Right renal pelvis (tissue), 4 donors: ENCODE data around the gene OGA. TPM values are rescaled to one million over a fixed set of nuclear protein-coding genes. Genes with fewer than 3 reads are reported as not detected.
"Not testable (repeated sequence)": the region's sequence is repeated elsewhere in the genome, so short reads cannot be mapped to it uniquely, and the experiment has no call there.

Experiments used
- DNase-seq, 4 donors: peaks; one replicate each; pipeline ENCODE4 v3.0.0-alpha.2; 2013; ENCODE audit warnings: low read depth in 4 of 4, low spot score in 3 of 4, missing footprints in 1 of 4
- polyA plus RNA-seq, 4 donors: library from polyadenylated mRNA; unstranded; fragments of 120-200 nt; gene quantifications; one replicate each; pipeline ENCODE4 v1.2.1, GENCODE V29; 2013; ENCODE audit not compliant: insufficient read length in 4 of 4

Gene OGA
- polyA plus RNA-seq, 4 donors = 124 to 155 (median 144) TPM

DNA sequence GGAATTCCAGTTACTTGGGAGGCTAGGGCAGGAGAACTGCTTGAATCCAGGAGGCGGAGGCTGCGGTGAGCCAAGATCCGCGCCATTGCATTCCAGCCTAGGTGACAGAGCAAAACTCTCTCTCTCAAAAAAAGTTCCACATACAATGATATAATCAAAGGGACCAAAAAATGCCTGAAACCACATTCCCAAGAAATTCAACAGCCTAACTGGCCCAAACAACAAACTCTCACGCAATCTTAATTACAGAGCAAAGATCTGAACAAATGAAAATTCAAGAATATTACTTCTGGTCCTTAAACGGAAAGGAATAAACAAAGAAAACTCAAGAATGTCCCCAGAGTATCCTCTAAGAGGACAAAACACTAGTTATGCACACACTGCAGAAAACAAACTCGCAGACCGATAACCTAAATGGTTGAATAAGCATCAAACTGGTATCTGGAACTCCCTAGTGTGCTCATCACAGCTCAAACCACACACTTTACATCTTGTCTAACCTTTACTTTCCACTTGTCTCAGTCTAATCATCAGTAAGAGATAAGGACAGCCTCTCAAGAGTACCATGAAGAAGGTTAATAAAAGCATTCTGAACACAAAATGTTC is 3.7 kb downstream of the OGA start:
- no peak for DNase-seq

DNA sequence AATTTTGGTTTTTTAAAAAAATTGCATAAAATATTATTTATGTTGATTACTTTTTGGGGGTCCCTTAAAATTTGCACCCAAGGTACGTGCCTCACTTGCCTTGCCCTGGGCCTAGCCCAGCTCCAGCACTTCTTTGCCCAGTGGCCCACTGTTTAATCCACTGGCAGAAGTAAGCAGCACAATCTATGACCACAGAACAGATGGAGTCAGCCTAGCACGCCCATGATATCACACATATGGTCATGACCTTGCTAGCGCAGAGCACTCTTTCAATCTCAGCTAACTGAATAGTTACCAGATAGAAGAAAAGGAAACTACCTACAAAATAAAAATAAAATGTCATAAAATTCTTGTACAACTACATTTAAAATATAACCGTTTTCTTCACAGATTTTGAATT is 5.6 kb downstream of the OGA start:
- no peak for DNase-seq

DNA sequence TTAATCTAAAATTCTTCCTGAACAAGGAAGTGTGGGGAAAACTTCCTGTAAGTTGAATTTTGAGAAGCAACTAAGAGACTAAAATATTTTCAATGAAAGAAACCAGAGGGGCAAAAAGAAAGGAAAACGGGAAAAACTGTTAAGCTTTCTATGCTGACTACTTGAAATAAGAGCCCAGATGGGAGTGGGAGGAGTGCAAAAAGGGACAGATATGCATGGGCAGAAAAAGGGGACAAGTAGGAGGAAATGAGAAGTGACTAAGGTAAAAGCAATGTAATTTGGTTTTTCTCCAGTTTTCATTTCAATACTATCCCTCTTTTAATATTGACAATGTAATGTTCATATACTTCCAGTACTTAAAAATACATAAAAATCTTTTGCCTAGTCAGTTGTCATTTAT is 11.1 kb downstream of the OGA start:
- no peak for DNase-seq

DNA sequence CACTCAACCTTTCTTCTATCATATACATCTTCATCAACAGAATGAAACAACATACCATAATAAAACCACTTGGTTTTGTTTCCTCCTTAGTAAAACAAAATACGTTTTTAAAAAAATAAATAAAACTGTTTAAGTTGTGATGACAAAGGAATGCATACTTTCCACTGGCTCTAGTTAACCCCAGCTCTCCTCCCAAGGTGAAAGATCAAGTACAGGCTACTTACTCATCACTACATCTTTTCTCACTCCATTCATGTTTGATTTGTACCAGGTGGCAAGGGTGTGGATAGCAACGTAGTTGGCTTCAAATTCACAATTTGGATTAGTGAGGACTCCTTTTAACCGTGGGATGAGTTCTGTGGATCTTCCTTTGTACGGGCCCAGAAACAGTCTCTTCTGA is 14.7 kb downstream of the OGA start:
- DNase-seq = no peak

DNA sequence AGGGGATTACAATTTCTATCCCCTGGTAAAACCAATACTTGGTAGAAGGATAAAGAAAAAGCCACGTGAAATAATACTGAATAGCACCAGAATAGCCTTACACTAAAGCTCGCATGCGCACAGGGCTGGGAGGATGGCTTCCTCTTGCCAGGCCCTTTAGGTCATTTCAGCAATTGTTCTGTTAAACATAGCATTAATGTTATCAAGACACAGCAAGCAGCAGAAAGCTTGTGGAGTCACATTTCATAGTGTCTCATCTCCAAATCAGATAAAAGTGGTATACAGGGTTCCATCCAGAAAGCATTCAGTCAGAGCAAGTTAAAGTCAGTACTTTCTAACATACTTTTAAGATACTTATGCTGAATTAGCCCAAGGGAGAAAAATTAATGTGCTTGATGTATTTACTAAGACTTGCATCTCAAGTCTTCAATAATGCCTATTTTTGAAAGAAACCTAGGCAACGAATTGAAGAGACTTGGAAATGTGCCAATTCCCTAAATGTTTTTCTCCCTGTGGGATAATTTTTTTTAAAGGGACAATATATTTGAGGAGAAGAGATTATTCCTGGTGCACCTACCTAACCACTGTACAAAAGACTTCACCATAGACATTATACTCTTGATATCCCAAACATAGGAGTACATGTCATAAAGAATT is 20.7 kb downstream of the OGA start:
- DNase-seq = no peak

DNA sequence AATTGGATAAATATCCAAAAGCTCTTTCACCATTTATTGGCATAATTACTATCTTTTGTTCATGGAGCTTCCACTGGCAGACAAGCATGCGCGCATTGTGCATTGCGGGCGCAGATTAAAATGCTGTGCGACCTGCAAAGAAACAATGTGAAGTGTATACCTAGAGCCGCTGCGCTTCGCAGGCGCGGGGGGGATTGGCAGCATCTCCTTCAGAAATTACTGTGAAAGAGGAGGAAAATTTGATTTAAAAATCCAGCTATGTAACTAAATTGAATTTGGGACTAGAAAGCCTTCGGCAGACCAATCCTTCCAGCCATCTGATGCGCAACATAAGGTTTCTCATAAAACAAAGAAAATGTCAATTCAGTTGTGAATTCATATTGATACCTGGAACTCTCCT is 24.7 kb downstream of the OGA start:
- no peak for DNase-seq

DNA sequence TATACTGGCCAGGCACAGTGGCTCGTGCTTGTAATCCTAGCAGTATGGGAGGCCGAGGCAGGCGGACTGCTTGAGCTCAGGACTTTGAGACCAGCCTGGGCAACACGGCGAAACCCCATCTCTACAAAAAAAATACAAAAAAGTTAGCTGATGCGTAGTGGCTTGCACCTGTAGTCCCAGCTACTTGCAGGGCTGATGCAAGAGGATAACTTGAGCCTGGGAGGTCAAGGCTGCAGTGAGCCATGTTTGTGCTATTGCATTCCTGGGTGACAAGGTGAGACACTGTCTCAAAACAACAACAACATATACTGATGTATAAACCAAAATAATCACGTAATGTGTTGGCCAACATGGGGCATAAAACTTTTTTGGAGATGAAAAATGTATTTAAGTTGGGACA is 28.6 kb downstream of the OGA start:
- no peak for DNase-seq

DNA sequence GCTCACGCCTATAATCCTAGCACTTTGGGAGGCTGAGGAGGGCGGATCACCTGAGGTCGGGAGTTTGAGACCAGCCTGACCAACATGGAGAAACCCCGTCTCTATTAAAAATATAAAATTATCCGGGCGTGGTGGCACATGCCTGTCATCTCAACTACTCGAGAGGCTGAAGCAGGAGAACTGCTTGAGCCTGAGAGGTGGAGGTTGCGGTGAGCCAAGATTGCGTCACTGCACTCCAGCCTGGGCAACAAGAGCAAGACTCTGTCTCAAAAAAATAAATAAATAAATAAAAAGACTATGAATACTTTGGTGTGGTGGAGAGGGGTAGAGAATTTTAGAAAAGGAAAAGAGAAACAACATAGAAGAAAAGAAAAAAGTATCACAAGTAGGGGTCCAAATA is 29.0 kb downstream of the OGA start:
- DNase-seq = not testable (repeated sequence)

DNA sequence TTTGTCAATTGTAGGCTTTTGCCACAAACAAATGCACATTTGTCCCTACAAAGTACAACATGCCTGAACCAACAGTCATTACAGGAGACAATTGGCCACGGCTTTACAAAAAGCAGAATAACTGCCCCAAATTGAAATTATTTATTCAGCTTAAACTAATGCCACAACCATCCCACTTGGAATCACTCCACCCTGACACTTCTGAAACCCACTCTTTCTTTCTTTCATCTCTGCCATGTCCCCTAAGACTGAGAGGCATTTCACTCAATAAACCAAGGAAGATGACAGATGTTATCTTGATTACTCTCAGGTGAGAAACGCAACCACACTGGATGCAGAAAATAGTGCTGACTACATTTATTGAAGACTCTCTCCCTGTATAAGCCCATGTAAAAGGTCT is 32.4 kb downstream of the OGA start:
- no peak for DNase-seq

DNA sequence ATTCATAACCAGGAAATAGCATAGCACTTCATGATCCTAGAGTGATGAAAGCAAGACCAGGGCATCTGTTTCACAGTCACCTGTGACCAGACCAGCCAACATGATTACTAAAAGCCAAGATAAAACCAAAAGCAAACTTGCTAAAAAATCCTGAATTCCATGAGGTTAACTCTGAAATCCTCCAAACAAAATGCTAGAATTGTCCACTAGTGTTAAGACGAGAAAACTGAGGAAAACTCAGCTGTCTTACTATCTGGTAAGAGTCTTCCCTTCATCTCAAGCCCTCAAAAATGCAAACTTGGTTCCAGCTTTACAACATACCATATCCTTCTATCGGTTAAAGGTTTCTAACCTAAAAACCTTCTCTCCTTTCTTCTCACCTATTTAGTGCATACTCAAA is 33.7 kb downstream of the OGA start:
- DNase-seq = no peak

DNA sequence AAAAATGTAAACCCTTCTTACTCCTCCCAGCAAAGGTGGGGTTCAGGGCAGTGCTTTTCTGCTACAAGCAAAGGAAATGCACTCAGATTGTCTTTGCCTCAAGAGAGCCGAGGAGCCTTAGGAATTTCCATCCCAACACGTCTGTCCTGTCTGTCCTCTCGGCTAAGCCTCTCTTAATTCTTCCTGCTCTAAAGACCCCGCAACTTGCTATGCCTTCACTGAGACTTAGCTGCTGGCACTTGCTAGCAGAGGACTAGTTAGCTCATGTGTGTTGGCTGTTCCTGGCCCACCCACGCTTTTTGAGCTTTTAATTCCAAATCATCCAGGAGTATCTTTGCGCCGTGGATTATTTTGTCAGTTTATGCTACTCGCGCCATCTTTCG is 34.5 kb downstream of the OGA start:
- DNase-seq = no peak

DNA sequence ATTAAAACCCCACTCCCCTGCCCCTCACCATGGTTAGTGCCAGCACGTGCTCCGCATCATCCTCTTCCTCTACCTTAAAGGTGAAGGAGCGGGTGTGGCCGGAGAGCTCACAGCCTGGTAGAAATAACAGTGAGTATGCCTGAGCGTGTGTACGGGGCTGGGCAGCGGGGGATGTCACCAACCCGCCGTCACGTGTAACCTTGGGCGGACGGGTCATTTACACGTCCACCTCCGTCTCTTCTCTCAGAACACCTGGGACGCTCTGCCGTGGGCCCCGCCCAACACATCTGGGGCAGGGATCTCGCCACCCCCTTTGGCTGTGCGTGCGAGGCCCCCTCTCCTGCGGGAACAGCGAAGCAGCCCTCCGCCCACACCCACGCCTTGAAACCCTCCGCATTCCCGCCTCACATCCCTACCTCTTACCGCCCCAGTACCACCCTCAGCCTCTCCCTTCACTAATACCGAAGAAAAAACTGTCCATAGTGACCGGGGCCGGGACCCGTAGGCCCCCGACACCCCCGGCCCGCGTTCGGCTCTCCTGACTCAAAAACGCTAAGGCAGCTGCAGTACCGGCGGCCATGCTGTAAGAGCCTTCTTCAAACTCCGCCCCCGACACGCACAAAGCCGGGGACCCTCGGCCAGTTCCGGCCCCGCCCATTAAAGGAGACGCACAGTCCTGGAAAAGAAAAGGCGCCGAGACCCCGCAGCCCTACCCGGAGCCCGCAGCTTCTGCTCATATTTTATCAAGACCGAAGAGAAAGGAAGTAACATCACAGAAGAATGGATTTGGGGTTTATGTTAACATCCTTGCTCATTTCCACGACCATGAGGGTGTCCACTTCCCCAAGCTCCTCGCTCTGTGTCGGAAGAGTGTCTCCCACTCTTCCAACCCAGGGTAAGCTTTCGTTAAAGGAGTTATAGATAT is 35.2 kb downstream of the OGA start, which contains the start of gene NPM3:
Gene NPM3 (minus strand): TSS at position 636 of the 925 bp plus-strand sequence. CDS start 56 bp downstream, at position 580.
- DNase-seq = peak; percentile 60 to 74 (median 68)

DNA sequence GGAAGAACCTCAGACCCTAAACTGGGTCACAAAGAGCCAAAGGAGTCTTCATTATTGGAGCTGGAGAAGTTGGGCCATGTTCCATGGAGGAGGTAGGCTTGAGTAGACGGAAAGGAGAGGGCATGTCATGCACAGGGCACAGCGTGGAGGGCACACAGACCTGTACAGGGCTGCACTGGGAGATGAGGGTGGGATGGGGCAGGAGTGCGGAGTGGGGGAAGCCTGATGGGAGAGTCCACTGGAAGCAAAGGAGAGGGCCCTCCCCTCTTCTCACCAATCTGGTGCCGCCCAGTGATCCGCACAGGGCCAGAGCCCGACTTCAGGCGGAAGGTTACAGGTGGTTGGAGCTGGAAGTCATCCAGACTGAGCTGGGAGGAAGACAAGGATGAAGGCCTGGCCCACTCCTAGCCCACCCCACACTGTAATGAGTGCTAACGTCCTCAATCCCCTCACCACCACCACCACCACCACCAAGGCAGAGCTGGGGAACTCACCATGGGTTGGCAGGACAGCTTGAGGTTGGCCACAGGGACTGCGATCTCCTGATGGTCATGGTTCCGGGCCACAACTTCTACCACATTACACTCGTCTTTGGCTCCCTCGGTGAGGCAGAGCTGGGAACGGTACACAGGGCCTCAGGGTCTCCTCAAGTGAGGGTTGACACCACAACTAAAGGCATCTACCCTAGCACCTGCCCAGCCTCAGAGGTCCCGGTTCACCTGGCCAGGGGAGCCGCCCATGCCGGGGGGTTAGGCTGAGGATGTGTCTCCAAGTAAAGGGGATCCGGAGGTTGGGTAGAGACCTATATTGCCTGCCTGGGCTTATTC is 36.0 kb downstream of the OGA start:
- DNase-seq = no peak

DNA sequence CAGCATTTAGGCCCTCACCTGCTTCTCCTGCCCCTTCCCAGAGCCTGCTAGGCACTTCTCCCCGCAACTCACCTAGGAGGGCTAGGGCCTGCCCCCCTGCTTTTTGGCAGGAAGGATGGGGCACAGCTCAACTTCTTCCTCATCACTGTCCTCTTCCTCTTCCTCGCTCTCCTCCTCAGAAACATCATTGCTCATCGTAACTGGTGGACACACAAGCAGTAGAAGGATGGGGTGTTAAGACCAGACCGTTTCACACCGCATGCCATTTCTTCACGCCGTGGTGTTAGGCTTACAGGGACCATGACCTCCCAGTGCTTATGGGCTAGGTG is 36.6 kb downstream of the OGA start:
- DNase-seq = no peak

DNA sequence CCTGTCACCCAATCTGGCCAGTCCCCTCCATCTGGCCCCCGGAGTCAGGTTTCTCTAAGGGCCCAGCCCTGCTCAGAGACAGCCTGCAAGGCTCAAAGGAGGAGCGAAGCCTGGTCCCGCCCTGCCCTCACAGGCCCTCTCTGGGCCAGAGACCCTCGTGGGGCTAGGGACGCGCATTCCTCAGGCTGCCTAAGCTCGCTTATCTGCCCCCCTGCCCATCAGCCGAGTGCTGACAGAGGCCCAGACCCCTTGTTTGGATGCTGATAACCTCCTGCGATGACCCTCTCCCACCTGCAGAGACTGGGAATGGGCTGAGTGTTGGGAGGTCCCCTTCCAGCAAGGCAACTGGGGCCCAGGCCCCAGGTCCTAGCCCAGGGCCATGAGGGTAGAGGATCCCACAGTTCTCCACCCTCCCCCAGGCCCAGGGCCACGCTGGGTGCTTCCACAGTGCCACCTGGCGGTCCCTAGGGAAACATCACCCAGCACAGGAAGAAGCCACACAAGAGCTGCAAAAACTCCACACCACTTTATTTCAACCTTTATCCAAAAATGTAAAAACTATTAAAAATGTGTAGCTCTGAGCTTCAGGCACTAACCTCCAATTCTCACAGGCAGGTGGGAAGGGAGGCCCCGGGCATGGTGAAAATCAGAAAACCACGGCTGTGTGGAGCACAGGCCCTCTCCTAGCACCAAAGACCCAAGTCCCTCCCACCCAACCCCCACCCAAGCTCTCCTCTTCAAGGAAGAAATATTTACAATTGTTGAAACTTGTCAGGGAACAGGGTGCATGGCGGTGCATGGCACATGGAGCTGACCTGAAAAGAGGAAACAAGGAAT is 37.2 kb downstream of the OGA start:
- DNase-seq = peak in 1 of 4 donors; percentile 63

DNA sequence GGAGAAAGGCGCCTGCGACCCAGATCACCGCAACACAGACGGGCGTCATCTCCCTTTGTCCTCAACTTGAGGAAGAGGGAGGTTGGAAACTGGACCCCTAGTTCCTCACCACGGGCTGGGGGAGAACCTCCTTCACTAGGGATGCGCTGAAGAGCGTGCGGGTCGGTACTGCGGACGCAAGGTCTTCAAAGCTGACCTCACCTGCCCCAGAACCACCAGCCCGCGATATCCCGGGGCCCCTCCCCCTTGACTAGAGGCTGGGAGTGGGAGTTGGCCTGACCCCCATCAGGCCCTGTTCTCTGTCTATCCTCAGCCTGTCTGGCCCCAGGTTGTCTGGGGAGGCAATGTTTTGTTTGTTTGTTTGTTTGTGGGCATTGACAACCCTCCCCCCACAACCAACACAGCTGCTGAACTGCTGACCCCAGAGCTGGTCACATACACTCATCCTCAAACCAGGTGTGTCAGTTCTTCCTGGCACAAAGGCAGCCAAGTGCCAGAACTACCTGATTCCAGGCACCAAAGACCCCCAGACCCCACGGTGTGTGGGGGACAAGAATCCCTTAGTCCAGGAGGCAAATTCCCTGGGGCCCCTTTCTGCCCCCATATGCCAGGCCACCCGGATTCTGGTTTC is 37.9 kb downstream of the OGA start:
- DNase-seq = no peak

DNA sequence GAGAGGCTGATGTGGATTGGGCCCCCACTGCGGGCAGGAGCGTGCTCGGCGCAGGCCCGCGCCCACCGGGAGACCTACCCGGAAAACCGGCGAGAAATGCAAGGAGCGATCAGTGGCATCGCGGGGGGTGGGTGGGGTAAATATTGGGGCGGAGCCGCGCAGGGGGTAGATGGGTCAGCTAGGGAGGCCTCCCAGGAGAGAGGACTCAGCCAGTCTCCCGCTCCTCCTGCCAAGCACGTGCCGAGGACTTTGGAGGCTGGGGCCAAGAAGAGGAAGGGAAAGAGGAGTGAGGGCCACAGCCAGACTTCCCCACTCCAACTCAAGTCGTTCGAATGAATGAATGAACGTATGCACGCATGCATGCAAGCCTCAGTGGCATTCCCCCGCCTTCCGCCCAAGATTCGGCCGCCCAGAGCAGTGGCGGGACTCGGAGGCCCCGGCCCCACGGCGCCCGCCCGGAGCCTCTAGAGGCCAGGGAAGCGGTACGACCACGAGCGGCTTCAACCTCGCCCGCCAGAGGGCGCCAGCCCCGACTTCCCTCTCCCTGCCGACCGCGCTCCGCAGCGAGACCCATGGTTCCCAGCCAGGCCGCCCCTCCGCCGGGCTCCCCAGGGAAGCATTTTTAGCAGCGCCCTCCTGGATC is 38.6 kb downstream of the OGA start:
- peak in 2 of 4 donors; percentile 59 to 63 for DNase-seq

DNA sequence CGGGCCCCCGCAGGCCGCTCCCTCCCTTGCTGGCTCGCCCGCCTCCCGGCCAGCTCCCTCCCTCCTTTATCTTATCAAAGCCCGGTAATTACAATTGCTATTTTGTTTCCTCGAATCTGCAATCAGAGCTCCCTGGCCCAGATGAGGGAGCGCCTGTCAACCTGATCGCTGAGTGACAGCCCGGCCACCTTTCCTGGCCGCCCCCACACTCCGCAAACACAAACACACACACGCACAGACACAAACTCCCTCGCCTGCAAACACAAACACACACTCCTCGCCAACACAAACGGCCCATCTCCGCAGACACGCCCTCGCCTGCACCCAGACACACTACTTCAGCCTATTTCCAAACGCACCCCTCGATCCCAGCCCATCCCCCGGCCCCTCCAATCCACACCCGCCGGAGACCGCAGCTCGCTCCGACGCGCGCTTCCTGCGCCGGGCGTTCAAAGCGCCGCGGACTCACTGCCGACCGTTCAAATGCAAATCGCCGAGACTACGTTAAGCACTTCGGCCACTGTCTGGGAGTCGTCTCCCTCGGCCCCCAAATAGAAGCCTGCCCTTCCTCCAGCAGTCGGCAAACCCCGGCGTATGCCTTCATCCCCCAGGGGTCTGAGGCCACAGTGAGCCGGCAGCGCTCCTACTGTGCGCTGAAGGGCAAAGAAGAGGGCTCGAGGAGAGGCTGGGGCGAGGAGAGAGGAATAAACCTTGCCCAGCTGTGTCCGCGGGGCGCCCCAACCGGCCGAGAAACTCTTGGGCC is 39.3 kb downstream of the OGA start:
- no peak for DNase-seq
